Choroid plexus epithelial cell (primary cell): Measurements from ENCODE around the gene KRAS.
A peak's percentile ranks its signal among the peaks of the same experiment; 100 is the strongest.

Experiments
- DNase-seq: peaks from one replicate; pipeline ENCODE4 v3.0.0-alpha.2; 2010; ENCODE audit warnings: low read depth
- H3K4me3 ChIP-seq: 2 replicates; pipeline ENCODE4 v1.5.1; 2011; ENCODE audit warnings: low read depth, mild to moderate bottlenecking, control low read depth, low read length, moderate library complexity
- CTCF ChIP-seq: conservative IDR thresholded peaks from 2 replicates; pipeline ENCODE4 v1.5.1; 2011; ENCODE audit warnings: low read depth, mild to moderate bottlenecking, control low read depth, inconsistent platforms, low read length, moderate library complexity

Gene KRAS

GRCh38 chr12:25256005-25256404 lies 5.3 kb upstream of the KRAS start:
- no peak for DNase-seq
- no peak overlapping the region for H3K4me3 ChIP-seq
- TF ChIP-seq CTCF, result no peak

GRCh38 chr12:25254271-25254880 lies 3.6 kb upstream of the KRAS start:
- TF ChIP-seq CTCF, result no peak
- H3K4me3 ChIP-seq, result no peak overlapping the region
- no peak for DNase-seq

GRCh38 chr12:25253371-25254068 lies 2.8 kb upstream of the KRAS start:
- no peak for DNase-seq
- H3K4me3 ChIP-seq, result no peak overlapping the region

GRCh38 chr12:25252946-25253345 lies 2.2 kb upstream of the KRAS start:
- TF ChIP-seq CTCF, result no peak
- H3K4me3 ChIP-seq, result no peak overlapping the region
- DNase-seq, result no peak

More at GRCh38 chr12:25253371-25254068, 2.8 kb upstream of the KRAS start:
- TF ChIP-seq CTCF, result no peak

- H3K4me3 ChIP-seq, result peak overlapping the region; percentile 83
Measured at GRCh38 chr12:25251769-25252168, 1.0 kb upstream of the KRAS start.

GRCh38 chr12:25249931-25250738 lies 594 bp downstream of the KRAS start:
- peak; percentile 23 for DNase-seq
- peak overlapping the region; percentile 83 for H3K4me3 ChIP-seq
- TF ChIP-seq CTCF, result no peak

More at GRCh38 chr12:25251769-25252168, 1.0 kb upstream of the KRAS start:
- TF ChIP-seq CTCF, result no peak
- no peak for DNase-seq
